Ascending aorta (tissue), 2 donors: ENCODE measurements around the gene VPS25. TPM values are rescaled to one million over a fixed set of nuclear protein-coding genes. Genes with fewer than 3 reads are reported as not detected.

Experiments
- DNase-seq, 2 donors: peaks; one replicate each; pipeline ENCODE4 v3.0.0-alpha.2; 2019; ENCODE audit warnings: low spot score in 2 of 2
- H3K27ac ChIP-seq, 2 donors: fragments of 200-600 bp; sonication (generic); one replicate each; pipeline ENCODE4 v1.5.1; 2016 to 2017; ENCODE audit warnings: mild to moderate bottlenecking in 1 of 2
- H3K27me3 ChIP-seq: fragments of 200-600 bp; sonication (generic); one replicate; pipeline ENCODE4 v1.5.1; 2017
- H3K36me3 ChIP-seq, 2 donors: fragments of 200-600 bp; sonication (generic); one replicate each; pipeline ENCODE4 v1.5.1; 2016
- H3K4me1 ChIP-seq, 2 donors: fragments of 200-600 bp; sonication (generic); one replicate each; pipeline ENCODE4 v1.5.1; 2016 to 2017; ENCODE audit warnings: mild to moderate bottlenecking in 1 of 2
- H3K4me3 ChIP-seq, 2 donors: fragments of 200-600 bp; sonication (generic); one replicate each; pipeline ENCODE4 v1.5.1; 2016 to 2017; ENCODE audit warnings: mild to moderate bottlenecking in 1 of 2
- H3K9me3 ChIP-seq, 2 donors: fragments of 200-600 bp; sonication (generic); one replicate each; pipeline ENCODE4 v1.5.1; 2016
- CTCF ChIP-seq, 3 experiments: fragments of 200-600 bp in 2 of 3; fragments of 450-650 bp in 1 of 3; sonication (generic) in 2 of 3; IDR thresholded peaks; one replicate each; pipeline ENCODE4 v1.5.1; 2016 to 2019; ENCODE audit warnings: antibody characterized with exemption in 3 of 3, mild to moderate bottlenecking in 1 of 3, moderate library complexity in 1 of 3
- intact Hi-C: fragments of 100-400 bp; cut with DNase I; formaldehyde crosslinking; loops from one replicate; pipeline ENCODE4 v1.15.1; 2023
- total RNA-seq: library from RNA; depleted of rRNA; stranded (reverse); fragments of >200 nt; gene quantifications from one replicate; pipeline ENCODE4 v1.1.0, GENCODE V29; 2016

Gene VPS25
- total RNA-seq, 1 donor from 2014 or later: 40.9 TPM

- H3K4me1 ChIP-seq: peaks cover 6% of the 10 kb centered on the region in 2 donors
- peaks cover 12% of the 10 kb centered on the region for H3K27me3 ChIP-seq
- intact Hi-C loops: no loop called here
- no peak for TF ChIP-seq CTCF (IDR thresholded peaks at IDR 0.05)
- DNase-seq: no peak
- H3K9me3 ChIP-seq: no peaks in the 10 kb centered on the region
- no peak overlapping the region for H3K27ac ChIP-seq
- H3K4me3 ChIP-seq: no peak overlapping the region
- H3K36me3 ChIP-seq: peaks cover 5 to 9% of the 10 kb centered on the region in 2 donors
These were observed 10.5 kb downstream of the VPS25 start for GRCh38 chr17:42783791-42784138.

GRCh38 chr17:42784409-42784808 is 11.2 kb downstream of the VPS25 start:
- Histone ChIP-seq H3K4me3 (no peak overlapping the region), H3K4me1 (peaks cover 6% of the 10 kb centered on the region in 2 donors), H3K36me3 (peaks cover 0 to 3% of the 10 kb centered on the region in 2 donors), H3K27me3 (peaks cover 12% of the 10 kb centered on the region), H3K27ac (no peak overlapping the region), H3K9me3 (no peaks in the 10 kb centered on the region)
- DNase-seq: no peak
- TF ChIP-seq CTCF (IDR thresholded peaks at IDR 0.05): no peak
- intact Hi-C loops: no loop called here

GRCh38 chr17:42784811-42785592 is 11.8 kb downstream of the VPS25 start:
- no peak overlapping the region for H3K4me3 ChIP-seq
- no peaks in the 10 kb centered on the region for H3K9me3 ChIP-seq
- peaks cover 6% of the 10 kb centered on the region in 2 donors for H3K4me1 ChIP-seq
- H3K27me3 ChIP-seq: peaks cover 12% of the 10 kb centered on the region
- intact Hi-C loops: no loop called here
- no peaks in the 10 kb centered on the region for H3K36me3 ChIP-seq
- H3K27ac ChIP-seq: no peak overlapping the region
- no peak for TF ChIP-seq CTCF (IDR thresholded peaks at IDR 0.05)
- DNase-seq: no peak

- no peak for DNase-seq
- Histone ChIP-seq H3K4me3 (no peak overlapping the region), H3K36me3 (no peaks in the 10 kb centered on the region), H3K9me3 (no peaks in the 10 kb centered on the region), H3K27me3 (peaks cover 12% of the 10 kb centered on the region), H3K4me1 (no peaks in the 10 kb centered on the region), H3K27ac (no peak overlapping the region)
- intact Hi-C loops: no loop called here
- TF ChIP-seq CTCF (IDR thresholded peaks at IDR 0.05): no peak
These were observed 14.0 kb downstream of the VPS25 start for GRCh38 chr17:42787266-42787665.

- no peak for DNase-seq
- no peak for TF ChIP-seq CTCF (IDR thresholded peaks at IDR 0.05)
- H3K27ac ChIP-seq: no peak overlapping the region
- H3K36me3 ChIP-seq: peaks cover 0 to 16% of the 10 kb centered on the region in 2 donors
- H3K4me3 ChIP-seq: no peak overlapping the region
- H3K9me3 ChIP-seq: no peaks in the 10 kb centered on the region
- intact Hi-C loops: no loop called here
- no peaks in the 10 kb centered on the region for H3K4me1 ChIP-seq
- no peaks in the 10 kb centered on the region for H3K27me3 ChIP-seq
These were observed 18.7 kb downstream of the VPS25 start for GRCh38 chr17:42791948-42792347.
